ENCODE data around the gene CNST. TPM values are rescaled to one million over a fixed set of nuclear protein-coding genes. Genes with fewer than 3 reads are reported as not detected.

CNST gene
- total and polyA plus RNA-seq, 2 of the 13 experiments (the other 11 are each of a cell fraction or from before 2014, with no cell fraction given) = 6.3 to 12.4 TPM

- in situ Hi-C loops (cut with HindIII; ENCODE audit: extremely low pct_ligation_motif_present, low pct_unique_long_range_greater_than_20kb) (no loop called here), intact Hi-C loops (cut with micrococcal nuclease; ENCODE audit: unreplicated experiment) (no loop called here)
- FAIRE-seq (no peak), DNase-seq (ENCODE audit: low spot score) (no peak), ATAC-seq (no peak)
- Histone ChIP-seq H3K27ac (ENCODE audit: extremely low read length, insufficient read depth, low read length) (no peak overlapping the region), H3K79me2 (ENCODE audit: insufficient read depth, low read length) (no peaks in the 10 kb centered on the region), H3K4me3 (replicated peaks in 1 of 3; ENCODE audit: insufficient read depth in 1 of 3, low read depth in 2 of 3, low read length in 3 of 3) (no peak overlapping the region), H3K9me3 (ENCODE audit: low read length) (no peaks in the 10 kb centered on the region), H3K4me2 (ENCODE audit: low read depth, low read length) (no peak overlapping the region), H3K27me3 (ENCODE audit: control insufficient read depth in 1 of 2, insufficient read depth in 2 of 2, low read length in 2 of 2) (peaks cover 0 to 4% of the 10 kb centered on the region in 2 experiments; a peak in 1 of 5 replicates), H3K36me3 (replicated peaks in 1 of 2; ENCODE audit: control insufficient read depth in 1 of 2, insufficient read depth in 2 of 2, low read length in 2 of 2) (peaks cover 4 to 10% of the 10 kb centered on the region in 2 experiments), H3K9ac (ENCODE audit: insufficient read depth, low read depth, low read length) (no peak overlapping the region), H2AFZ (ENCODE audit: low read length) (no peak overlapping the region), H4K20me1 (ENCODE audit: insufficient read depth, low read length) (no peaks in the 10 kb centered on the region), H3K4me1 (ENCODE audit: insufficient read depth, low read length) (no peaks in the 10 kb centered on the region)
- 82% methylated on average over 7 of the region's 7 CpGs for WGBS (ENCODE audit: low lambda C conversion rate)
- BruUV-seq (replicated peaks) = no TSS peak
- CTCF ChIA-PET (ENCODE audit: low intra/inter-chr PET ratio, low total read pairs) = no interaction called here
- POLR2A ChIA-PET = no interaction called here
- no peak for TF ChIP-seq ZNF10 (CRISPR knock-in tag; IDR thresholded peaks at IDR 0.05; ENCODE audit: borderline replicate concordance, low read depth)
- TF ChIP-seq, protein P1, sequence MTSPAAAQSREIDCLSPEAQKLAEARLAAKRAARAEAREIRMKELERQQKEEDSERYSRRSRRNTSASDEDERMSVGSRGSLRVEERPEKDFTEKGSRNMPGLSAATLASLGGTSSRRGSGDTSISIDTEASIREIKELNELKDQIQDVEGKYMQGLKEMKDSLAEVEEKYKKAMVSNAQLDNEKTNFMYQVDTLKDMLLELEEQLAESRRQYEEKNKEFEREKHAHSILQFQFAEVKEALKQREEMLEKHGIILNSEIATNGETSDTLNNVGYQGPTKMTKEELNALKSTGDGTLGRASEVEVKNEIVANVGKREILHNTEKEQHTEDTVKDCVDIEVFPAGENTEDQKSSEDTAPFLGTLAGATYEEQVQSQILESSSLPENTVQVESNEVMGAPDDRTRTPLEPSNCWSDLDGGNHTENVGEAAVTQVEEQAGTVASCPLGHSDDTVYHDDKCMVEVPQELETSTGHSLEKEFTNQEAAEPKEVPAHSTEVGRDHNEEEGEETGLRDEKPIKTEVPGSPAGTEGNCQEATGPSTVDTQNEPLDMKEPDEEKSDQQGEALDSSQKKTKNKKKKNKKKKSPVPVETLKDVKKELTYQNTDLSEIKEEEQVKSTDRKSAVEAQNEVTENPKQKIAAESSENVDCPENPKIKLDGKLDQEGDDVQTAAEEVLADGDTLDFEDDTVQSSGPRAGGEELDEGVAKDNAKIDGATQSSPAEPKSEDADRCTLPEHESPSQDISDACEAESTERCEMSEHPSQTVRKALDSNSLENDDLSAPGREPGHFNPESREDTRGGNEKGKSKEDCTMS (CRISPR knock-in tag; conservative IDR thresholded peaks at IDR 0.05) = no peak
- TF ChIP-seq, protein P2, sequence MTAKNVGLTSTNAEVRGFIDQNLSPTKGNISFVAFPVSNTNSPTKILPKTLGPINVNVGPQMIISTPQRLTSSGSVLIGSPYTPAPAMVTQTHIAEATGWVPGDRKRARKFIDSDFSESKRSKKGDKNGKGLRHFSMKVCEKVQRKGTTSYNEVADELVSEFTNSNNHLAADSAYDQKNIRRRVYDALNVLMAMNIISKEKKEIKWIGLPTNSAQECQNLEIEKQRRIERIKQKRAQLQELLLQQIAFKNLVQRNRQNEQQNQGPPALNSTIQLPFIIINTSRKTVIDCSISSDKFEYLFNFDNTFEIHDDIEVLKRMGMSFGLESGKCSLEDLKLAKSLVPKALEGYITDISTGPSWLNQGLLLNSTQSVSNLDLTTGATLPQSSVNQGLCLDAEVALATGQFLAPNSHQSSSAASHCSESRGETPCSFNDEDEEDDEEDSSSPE (CRISPR knock-in tag; IDR thresholded peaks at IDR 0.05) = no peak
- TF ChIP-seq NPAS2 (CRISPR knock-in tag; IDR thresholded peaks at IDR 0.05; ENCODE audit: borderline replicate concordance) = no peak
- TF ChIP-seq STAG1 (CRISPR knock-in tag; IDR thresholded peaks at IDR 0.05) = no peak
- no peak for TF ChIP-seq ARHGAP35 (CRISPR knock-in tag; IDR thresholded peaks at IDR 0.05; ENCODE audit: borderline replicate concordance)
- no peak for TF ChIP-seq HMGXB4 (CRISPR knock-in tag; IDR thresholded peaks at IDR 0.05; ENCODE audit: borderline replicate concordance in 1 of 2, low read depth in 1 of 2)
- TF ChIP-seq, protein P3, sequence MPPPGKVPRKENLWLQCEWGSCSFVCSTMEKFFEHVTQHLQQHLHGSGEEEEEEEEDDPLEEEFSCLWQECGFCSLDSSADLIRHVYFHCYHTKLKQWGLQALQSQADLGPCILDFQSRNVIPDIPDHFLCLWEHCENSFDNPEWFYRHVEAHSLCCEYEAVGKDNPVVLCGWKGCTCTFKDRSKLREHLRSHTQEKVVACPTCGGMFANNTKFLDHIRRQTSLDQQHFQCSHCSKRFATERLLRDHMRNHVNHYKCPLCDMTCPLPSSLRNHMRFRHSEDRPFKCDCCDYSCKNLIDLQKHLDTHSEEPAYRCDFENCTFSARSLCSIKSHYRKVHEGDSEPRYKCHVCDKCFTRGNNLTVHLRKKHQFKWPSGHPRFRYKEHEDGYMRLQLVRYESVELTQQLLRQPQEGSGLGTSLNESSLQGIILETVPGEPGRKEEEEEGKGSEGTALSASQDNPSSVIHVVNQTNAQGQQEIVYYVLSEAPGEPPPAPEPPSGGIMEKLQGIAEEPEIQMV (CRISPR knock-in tag; IDR thresholded peaks at IDR 0.05; ENCODE audit: low read depth) = no peak
- TF ChIP-seq, protein P4, sequence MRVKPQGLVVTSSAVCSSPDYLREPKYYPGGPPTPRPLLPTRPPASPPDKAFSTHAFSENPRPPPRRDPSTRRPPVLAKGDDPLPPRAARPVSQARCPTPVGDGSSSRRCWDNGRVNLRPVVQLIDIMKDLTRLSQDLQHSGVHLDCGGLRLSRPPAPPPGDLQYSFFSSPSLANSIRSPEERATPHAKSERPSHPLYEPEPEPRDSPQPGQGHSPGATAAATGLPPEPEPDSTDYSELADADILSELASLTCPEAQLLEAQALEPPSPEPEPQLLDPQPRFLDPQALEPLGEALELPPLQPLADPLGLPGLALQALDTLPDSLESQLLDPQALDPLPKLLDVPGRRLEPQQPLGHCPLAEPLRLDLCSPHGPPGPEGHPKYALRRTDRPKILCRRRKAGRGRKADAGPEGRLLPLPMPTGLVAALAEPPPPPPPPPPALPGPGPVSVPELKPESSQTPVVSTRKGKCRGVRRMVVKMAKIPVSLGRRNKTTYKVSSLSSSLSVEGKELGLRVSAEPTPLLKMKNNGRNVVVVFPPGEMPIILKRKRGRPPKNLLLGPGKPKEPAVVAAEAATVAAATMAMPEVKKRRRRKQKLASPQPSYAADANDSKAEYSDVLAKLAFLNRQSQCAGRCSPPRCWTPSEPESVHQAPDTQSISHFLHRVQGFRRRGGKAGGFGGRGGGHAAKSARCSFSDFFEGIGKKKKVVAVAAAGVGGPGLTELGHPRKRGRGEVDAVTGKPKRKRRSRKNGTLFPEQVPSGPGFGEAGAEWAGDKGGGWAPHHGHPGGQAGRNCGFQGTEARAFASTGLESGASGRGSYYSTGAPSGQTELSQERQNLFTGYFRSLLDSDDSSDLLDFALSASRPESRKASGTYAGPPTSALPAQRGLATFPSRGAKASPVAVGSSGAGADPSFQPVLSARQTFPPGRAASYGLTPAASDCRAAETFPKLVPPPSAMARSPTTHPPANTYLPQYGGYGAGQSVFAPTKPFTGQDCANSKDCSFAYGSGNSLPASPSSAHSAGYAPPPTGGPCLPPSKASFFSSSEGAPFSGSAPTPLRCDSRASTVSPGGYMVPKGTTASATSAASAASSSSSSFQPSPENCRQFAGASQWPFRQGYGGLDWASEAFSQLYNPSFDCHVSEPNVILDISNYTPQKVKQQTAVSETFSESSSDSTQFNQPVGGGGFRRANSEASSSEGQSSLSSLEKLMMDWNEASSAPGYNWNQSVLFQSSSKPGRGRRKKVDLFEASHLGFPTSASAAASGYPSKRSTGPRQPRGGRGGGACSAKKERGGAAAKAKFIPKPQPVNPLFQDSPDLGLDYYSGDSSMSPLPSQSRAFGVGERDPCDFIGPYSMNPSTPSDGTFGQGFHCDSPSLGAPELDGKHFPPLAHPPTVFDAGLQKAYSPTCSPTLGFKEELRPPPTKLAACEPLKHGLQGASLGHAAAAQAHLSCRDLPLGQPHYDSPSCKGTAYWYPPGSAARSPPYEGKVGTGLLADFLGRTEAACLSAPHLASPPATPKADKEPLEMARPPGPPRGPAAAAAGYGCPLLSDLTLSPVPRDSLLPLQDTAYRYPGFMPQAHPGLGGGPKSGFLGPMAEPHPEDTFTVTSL (CRISPR knock-in tag; IDR thresholded peaks at IDR 0.05; ENCODE audit: borderline replicate concordance) = no peak
- TF ChIP-seq ZNF124 (CRISPR knock-in tag; IDR thresholded peaks at IDR 0.05) = no peak
- TF ChIP-seq GATAD2A (CRISPR knock-in tag; IDR thresholded peaks at IDR 0.05) = no peak
These were observed 28.8 kb upstream of the CNST start for GRCh38 chr1:246537441-246537840.

All from HepG2 (cell line).